ENCODE measurements around the gene SIL1.

GRCh38 chr5:138938526-138938925, 259.6 kb downstream of the SIL1 start:
- TF ChIP-seq CTCF (IDR thresholded peaks at IDR 0.05; ENCODE audit: insufficient read depth, low read depth, low read length), result no peak
- no peak for TF ChIP-seq EZH2 (IDR thresholded peaks at IDR 0.05; ENCODE audit: insufficient read depth, low read length)
